Stimulated activated CD4-positive, alpha-beta T cell treated with anti-CD3 and anti-CD28 coated beads, Interleukin-12 subunit alpha, Interleukin-12 subunit beta, amount 100 ng/mL, for 24 hours (primary cell): ENCODE measurements around the gene MAPKAP1.

Experiments
- DNase-seq, 2 experiments: peaks; one replicate each; pipeline ENCODE4 v3.0.0-alpha.2; 2020; ENCODE audit warnings: low read depth in 2 of 2

Gene MAPKAP1

DNA sequence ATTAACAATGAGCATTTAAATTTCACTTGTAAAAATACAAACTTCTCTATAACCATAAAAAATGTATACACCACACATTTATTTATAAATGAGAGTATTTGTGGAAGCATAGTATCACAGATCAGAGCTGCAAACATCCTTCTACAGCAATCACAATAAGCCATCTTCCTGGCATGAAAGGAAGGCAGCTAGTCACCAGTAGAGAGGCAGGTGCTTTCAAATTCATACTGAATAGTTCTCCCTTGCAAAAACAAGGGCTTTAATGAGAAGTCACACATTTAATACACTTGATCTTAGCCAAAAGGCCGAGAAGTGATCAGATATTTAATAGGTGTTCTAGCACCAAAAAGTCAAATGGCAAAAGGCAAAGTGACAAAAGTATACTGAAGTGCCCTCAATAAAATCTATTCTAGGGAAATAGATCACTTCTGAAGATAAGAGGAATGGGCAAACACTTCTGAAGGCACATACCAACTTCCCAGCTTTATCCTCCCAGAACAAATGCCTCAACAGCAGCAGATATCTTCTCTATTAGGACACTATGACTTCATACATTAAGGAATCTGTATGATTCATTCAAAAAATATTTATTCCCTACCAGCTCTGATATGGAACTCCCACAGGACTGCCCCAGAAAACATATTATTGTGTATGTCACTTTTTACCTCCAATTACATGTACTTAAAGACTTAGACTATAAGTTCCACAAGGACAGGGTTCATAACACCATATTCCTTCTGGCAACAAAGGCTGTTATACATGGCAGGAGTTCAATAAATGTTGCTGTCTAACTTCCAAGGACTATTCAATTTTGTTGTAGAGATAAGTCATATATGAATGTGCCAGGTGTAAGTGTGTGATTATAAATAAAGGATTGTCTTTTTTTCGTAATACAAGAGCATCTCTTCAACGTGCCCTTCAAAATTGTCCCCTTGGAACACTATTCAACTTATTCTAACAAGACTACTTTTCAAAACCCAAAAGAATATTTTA is 31.7 kb downstream of the MAPKAP1 start:
- DNase-seq, result no peak

- no peak for DNase-seq
These were observed 34.1 kb downstream of the MAPKAP1 start for GRCh38 chr9:125672876-125673275.

DNA sequence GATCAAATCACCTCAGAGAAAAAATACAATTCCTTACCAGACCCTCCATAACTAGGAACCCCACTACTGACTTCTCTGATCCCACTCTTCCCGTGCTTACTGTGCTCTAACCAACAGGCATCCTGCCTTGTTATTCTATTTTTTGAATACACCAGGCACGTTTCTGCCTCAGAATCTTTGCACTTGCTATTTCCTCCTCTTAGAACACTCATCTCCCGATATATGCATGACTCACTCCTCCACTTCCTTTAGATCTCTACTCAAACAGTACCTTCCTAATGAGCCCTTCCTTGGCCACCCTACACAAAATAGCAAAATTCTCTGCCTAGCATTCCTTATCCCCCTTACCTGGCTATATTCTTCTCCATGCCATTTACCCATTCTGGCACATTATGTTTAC is 43.9 kb downstream of the MAPKAP1 start:
- DNase-seq, result no peak

GRCh38 chr9:125660557-125660956 is 46.5 kb downstream of the MAPKAP1 start:
- no peak for DNase-seq

DNA sequence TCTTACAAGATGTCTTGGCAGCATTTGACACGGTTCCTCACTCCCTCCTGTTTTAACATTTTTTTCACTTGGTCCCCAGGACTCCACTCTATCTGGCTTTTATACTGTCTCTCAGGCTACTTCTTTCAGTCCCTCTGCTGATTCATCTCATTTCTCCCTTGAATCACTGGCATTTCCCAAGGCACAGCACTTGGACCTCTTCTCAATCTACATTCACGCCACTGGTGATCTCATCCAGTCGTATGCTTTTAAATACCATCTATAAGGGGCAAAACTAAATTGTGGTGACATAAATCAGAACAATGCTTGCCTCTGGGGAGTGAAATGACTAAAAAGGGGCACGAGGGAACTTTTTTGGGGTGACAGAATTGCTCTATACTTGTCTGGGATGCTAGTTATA is 47.1 kb downstream of the MAPKAP1 start:
- no peak for DNase-seq

DNA sequence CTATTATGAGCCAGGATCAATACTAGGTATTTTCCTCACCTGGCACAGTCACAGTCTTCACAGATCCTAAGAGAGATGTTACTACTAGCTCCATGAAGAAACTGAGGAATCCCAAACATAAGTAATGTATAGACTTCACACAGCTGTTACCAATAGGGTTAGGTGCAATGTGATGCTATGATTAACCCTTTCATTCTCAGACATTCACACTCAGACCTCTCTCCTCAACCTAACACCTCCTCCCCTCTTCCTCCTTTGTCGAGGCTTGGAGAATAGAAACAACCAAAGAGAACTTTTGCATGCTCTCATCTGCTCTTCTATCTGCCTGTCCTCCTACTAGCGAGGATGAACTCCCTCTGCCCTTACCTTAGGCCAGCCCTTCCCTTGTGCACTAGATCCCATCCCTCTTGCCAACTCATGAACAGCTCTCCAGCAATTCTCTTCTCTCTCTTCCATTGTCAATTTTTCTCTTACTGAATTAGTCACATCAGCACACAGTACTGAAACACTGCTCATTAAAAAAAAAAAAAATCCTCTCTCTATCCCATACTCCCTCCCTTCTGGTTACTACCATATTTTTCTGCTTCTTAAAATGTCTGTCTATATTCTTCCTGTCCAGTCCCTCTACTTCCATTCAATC is 47.7 kb downstream of the MAPKAP1 start:
- no peak for DNase-seq

GRCh38 chr9:125656560-125656959 is 50.4 kb downstream of the MAPKAP1 start:
- DNase-seq, result no peak

- DNase-seq, result no peak
These were observed 51.2 kb downstream of the MAPKAP1 start for GRCh38 chr9:125655691-125656410.

- DNase-seq, result no peak
These were observed 51.9 kb downstream of the MAPKAP1 start for GRCh38 chr9:125655066-125655633.

DNA sequence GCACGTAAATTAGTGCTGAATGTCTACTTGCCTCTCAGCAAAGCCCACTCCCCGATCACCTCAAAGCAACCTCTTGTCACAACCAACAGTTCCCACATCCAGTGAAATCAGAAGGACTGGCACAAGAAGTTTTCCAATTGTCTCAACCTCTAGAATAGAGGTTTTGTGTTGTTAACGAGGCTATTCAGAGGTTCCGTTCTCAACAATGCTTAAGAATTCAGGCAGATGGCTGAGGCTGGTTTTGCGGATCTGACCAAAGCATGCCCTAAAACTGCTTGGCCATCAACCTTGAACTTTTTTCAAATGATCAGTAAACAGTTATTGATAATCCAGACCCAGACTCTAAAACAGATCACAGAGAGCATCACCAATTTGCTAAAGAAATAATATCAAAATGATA is 52.9 kb downstream of the MAPKAP1 start:
- no peak for DNase-seq

DNA sequence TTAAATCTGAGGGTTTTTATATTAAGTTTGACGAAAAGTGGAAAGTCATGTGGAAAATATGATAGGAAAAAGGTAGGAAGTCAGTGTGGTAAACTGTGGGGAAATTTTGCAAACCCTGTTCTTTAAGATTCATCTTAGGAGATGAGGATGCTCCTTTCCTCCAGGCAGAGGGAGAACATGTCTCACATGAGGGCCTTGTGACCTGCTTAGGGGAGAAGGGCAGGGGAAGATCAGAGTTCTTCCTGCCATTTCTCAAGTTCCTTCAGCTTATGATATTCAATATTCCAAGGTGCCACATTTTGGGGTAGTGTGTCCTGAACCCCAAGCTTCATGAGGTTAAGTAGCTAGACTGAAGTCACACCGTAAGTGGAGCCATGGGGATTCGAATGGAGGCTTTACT is 53.7 kb downstream of the MAPKAP1 start:
- DNase-seq, result no peak

- no peak for DNase-seq
These were observed 54.2 kb downstream of the MAPKAP1 start for GRCh38 chr9:125652759-125653158.

DNA sequence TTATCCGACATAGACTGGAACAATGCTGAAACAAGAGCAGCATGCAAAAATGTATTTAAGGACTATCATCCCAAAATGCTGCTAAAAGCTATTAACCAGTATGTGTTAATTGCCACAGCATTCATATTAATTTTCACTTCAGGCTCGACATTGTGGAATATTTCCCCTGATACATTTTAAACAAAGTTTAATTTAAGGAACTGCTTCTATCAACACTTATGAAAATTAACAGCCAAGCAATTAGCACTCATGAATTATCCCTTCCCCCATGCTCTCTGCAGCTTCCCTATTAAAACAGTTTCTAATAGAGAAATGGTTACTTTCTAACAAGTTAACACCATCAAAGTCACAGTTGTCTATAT is 54.8 kb downstream of the MAPKAP1 start:
- no peak for DNase-seq

- no peak for DNase-seq
These were observed 55.3 kb downstream of the MAPKAP1 start for GRCh38 chr9:125651576-125652232.

DNA sequence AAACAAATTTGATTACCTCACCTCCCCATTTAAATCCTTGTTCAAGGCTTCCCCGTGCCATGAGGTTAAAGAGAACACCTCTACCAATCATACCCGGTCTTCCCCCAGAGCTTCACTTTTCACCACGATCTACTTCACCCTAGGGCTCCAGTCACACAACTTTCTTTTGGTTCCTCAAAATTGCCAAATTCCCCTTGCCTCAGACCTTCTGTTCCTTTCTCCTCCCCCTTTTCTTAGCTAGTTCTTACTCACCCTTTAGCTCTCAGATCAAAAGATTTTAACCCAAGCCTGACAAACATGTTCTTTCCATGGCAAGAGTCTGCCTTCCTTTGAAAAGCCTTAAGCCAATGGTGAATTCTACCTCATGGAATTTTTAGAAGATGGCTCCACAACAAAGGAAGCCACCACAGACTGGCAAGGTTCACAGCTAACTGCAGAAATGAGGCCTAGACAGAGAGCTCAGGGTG is 56.7 kb downstream of the MAPKAP1 start:
- peak in 1 of 2 experiments; percentile 13 for DNase-seq

- DNase-seq, result no peak
These were observed 57.2 kb downstream of the MAPKAP1 start for GRCh38 chr9:125649826-125650225.

DNA sequence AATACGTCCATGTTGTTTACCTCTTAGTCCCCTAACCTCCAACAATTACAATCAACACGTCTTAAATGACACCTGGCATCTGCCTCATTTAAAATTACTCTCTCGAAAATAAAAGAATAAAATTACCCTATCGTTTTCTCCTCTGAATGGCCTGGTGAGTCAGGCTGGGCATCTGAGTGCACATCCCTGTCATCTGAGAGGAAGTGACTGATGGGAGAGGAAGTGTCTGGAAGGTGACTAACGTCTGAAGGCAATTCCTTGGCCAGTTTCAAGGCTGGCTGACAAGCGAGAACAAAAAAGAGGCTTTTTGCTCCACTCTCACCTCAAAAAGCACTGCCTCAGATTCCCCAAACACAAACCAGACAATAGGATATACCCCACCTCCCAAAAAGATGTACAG is 57.7 kb downstream of the MAPKAP1 start:
- DNase-seq, result peak in 1 of 2 experiments; percentile 16

- no peak for DNase-seq
These were observed 58.7 kb downstream of the MAPKAP1 start for GRCh38 chr9:125648294-125648693.

- no peak for DNase-seq
These were observed 60.3 kb downstream of the MAPKAP1 start for GRCh38 chr9:125646621-125647100.

GRCh38 chr9:125646217-125646616 is 60.8 kb downstream of the MAPKAP1 start:
- DNase-seq, result no peak

DNA sequence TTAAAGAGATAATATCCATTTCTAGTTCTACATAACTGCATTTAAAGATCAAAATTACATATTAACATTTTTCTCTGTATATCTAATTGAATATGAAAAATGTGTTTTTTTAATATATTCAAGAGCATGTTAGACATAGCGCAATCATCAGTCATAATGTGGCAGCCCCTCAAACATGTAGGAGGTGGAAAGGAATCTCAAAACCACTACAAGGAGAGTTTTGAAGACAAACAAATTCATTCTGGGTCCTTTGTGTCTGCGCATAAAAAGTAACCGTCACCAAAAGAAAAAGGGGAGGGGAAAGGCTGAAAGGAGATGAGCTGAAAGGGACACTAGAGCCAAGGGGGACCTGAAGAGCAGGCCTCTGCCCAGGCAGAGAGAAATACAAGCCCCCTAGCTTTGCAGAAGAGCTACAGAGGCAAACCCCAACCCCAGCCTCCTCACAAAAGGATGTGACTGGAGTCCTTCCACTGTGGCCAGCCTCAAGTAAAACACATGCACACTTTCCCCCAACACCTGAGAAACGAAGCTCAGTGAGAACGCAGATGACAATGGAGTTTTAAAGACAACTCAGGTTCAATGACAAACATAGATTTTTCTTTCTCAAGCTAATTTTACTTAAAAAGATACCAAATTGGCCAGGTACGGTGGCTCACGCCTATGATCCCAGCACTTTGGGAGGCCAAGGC is 62.0 kb downstream of the MAPKAP1 start:
- no peak for DNase-seq
